ENCODE measurements around the gene NOL4L. TPM values are rescaled to one million over a fixed set of nuclear protein-coding genes. Genes with fewer than 3 reads are reported as not detected.

The NOL4L gene
- total and polyA plus RNA-seq, 2 donors (not counting 3 experiments of a cell fraction or from before 2014, with no cell fraction given), result 55.2 to 79.6 TPM

- no peak overlapping the region for H3K4me3 ChIP-seq (replicated peaks in 1 of 3; ENCODE audit: insufficient read depth in 1 of 3, low read depth in 1 of 3, low read length in 3 of 3)
- H4K20me1 ChIP-seq (replicated peaks; ENCODE audit: control insufficient read depth, extremely low read depth, insufficient read depth, low read length), result no peaks in the 10 kb centered on the region
- H2AFZ ChIP-seq (ENCODE audit: low read depth, low read length), result peak overlapping the region; percentile 44
- peak; percentile 56 for DNase-seq (ENCODE audit: low read depth, low spot score)
- dilution Hi-C loops (cut with MboI; ENCODE audit: extremely low pct_ligation_motif_present, low sequenced_read_pairs), result no loop called here
- CTCF ChIA-PET, result interaction anchor here (0.6 to 8.5 kb wide), 6 partner anchors 8 to 253 kb away, joined by 3 to 246 read pairs (median 4); no protein-coding TSS in a partner anchor
- H3K4me1 ChIP-seq (ENCODE audit: control insufficient read depth, extremely low read depth, insufficient read depth, low read length), result no peaks in the 10 kb centered on the region
- H3K9me3 ChIP-seq (replicated peaks; ENCODE audit: control insufficient read depth, insufficient read depth, low read length), result no peaks in the 10 kb centered on the region
- intact Hi-C loops (cut with micrococcal nuclease), result loop anchor here (5.0 kb wide), 1 partner anchor 252 kb away; no protein-coding TSS in a partner anchor
- POLR2A ChIA-PET, result no interaction called here
- no peaks in the 10 kb centered on the region for H3K79me2 ChIP-seq (ENCODE audit: control insufficient read depth, insufficient read depth, low read length)
- H3K27me3 ChIP-seq (ENCODE audit: control insufficient read depth in 2 of 2, insufficient read depth in 2 of 2, low read length in 2 of 2), result no peaks in the 10 kb centered on the region
- H3K27ac ChIP-seq (ENCODE audit: insufficient read depth, low read depth, low read length), result no peak overlapping the region
- no peak for TF ChIP-seq MYC (IDR thresholded peaks at IDR 0.05; ENCODE audit: low read depth, low read length)
- BruUV-seq (replicated peaks), result no TSS peak
- no peak for FAIRE-seq
- H3K4me2 ChIP-seq (ENCODE audit: insufficient read depth, low read length), result no peak overlapping the region
- no peaks in the 10 kb centered on the region for H3K36me3 ChIP-seq (ENCODE audit: control insufficient read depth in 2 of 2, extremely low read depth in 1 of 2, insufficient read depth in 2 of 2, low read length in 2 of 2)
- H3K9ac ChIP-seq (replicated peaks; ENCODE audit: extremely low read depth, insufficient read depth, low read length), result no peak overlapping the region
- no peaks in the 10 kb centered on the region for H3K9me1 ChIP-seq (replicated peaks; ENCODE audit: control insufficient read depth, extremely low read depth, insufficient read depth, low read length)
Measured at GRCh38 chr20:32524829-32525501, 60.2 kb downstream of the NOL4L start.

DNA sequence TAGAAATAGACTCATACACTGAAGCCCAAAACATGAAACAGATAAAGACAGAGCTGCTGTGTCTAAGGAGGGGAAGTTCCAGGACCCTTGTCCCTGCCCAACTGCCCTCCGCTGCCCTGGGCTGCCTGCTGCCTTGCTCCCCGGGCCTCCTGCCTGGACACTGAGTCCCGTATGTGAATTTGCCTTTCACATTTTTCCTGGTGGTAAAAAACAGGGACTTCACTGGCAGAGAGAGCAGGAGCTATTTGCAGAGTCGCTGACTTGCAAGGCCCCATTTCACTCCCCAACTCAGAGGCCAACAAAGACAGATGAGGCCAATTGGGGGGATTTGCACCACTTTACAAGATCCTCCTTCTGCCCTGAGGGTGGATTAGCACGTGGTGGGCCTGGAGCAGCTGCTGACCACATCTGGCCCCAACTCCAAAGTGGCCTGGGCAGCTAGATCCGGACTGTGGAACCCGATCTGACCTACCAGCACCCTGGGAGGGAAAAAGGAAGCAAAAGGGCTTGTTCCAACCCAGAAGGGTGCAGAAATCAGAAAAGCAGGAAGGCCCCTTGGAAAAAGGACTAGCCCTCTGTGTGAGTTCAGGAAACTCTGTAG, 61.4 kb downstream of the NOL4L start:
- Histone ChIP-seq H3K9ac (replicated peaks; ENCODE audit: extremely low read depth, insufficient read depth, low read length) (no peak overlapping the region), H4K20me1 (replicated peaks; ENCODE audit: control insufficient read depth, extremely low read depth, insufficient read depth, low read length) (no peaks in the 10 kb centered on the region), H3K36me3 (ENCODE audit: control insufficient read depth in 2 of 2, extremely low read depth in 1 of 2, insufficient read depth in 2 of 2, low read length in 2 of 2) (no peaks in the 10 kb centered on the region), H3K27ac (ENCODE audit: insufficient read depth, low read depth, low read length) (no peak overlapping the region), H2AFZ (ENCODE audit: low read depth, low read length) (no peak overlapping the region), H3K27me3 (ENCODE audit: control insufficient read depth in 2 of 2, insufficient read depth in 2 of 2, low read length in 2 of 2) (no peaks in the 10 kb centered on the region), H3K79me2 (ENCODE audit: control insufficient read depth, insufficient read depth, low read length) (no peaks in the 10 kb centered on the region), H3K4me3 (replicated peaks in 1 of 3; ENCODE audit: insufficient read depth in 1 of 3, low read depth in 1 of 3, low read length in 3 of 3) (no peak overlapping the region), H3K4me1 (ENCODE audit: control insufficient read depth, extremely low read depth, insufficient read depth, low read length) (no peaks in the 10 kb centered on the region), H3K9me1 (replicated peaks; ENCODE audit: control insufficient read depth, extremely low read depth, insufficient read depth, low read length) (no peaks in the 10 kb centered on the region), H3K9me3 (replicated peaks; ENCODE audit: control insufficient read depth, insufficient read depth, low read length) (no peaks in the 10 kb centered on the region), H3K4me2 (ENCODE audit: insufficient read depth, low read length) (no peak overlapping the region)
- TF ChIP-seq, protein P1, sequence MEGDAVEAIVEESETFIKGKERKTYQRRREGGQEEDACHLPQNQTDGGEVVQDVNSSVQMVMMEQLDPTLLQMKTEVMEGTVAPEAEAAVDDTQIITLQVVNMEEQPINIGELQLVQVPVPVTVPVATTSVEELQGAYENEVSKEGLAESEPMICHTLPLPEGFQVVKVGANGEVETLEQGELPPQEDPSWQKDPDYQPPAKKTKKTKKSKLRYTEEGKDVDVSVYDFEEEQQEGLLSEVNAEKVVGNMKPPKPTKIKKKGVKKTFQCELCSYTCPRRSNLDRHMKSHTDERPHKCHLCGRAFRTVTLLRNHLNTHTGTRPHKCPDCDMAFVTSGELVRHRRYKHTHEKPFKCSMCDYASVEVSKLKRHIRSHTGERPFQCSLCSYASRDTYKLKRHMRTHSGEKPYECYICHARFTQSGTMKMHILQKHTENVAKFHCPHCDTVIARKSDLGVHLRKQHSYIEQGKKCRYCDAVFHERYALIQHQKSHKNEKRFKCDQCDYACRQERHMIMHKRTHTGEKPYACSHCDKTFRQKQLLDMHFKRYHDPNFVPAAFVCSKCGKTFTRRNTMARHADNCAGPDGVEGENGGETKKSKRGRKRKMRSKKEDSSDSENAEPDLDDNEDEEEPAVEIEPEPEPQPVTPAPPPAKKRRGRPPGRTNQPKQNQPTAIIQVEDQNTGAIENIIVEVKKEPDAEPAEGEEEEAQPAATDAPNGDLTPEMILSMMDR (IDR thresholded peaks at IDR 0.05; ENCODE audit: extremely low read depth in 1 of 2, insufficient read depth in 1 of 2, low read depth in 1 of 2, low read length in 2 of 2), result no peak
- TF ChIP-seq POLR2AphosphoS5 (IDR thresholded peaks at IDR 0.05; ENCODE audit: insufficient read depth, low read depth, low read length) (no peak), POLR2A (IDR thresholded peaks at IDR 0.05; ENCODE audit: low read depth, low read length) (no peak), GATA2 (IDR thresholded peaks at IDR 0.05; ENCODE audit: insufficient read depth, insufficient read length, low read depth, low read length) (no peak), EZH2 (IDR thresholded peaks at IDR 0.05; ENCODE audit: borderline replicate concordance, low read depth, low read length, severe bottlenecking) (no peak), JUN (IDR thresholded peaks at IDR 0.05; ENCODE audit: borderline replicate concordance, insufficient read depth, insufficient read length, low read depth) (no peak), MYC (IDR thresholded peaks at IDR 0.05; ENCODE audit: low read depth, low read length) (no peak), FOS (IDR thresholded peaks at IDR 0.05; ENCODE audit: borderline replicate concordance, insufficient read depth, low read length) (no peak)
- TF ChIP-seq, protein P2, sequence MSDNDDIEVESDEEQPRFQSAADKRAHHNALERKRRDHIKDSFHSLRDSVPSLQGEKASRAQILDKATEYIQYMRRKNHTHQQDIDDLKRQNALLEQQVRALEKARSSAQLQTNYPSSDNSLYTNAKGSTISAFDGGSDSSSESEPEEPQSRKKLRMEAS (IDR thresholded peaks at IDR 0.05; ENCODE audit: insufficient read depth, insufficient read length), result no peak
- intact Hi-C loops (cut with micrococcal nuclease), result loop anchor here (5.0 kb wide), 1 partner anchor 254 kb away; no protein-coding TSS in a partner anchor
- DNase-seq (ENCODE audit: low read depth, low spot score), result no peak
- CTCF ChIA-PET, result interaction anchor here (1.1 to 8.5 kb wide), 14 partner anchors 9 to 255 kb away, joined by 3 to 246 read pairs (median 5); no protein-coding TSS in a partner anchor
- FAIRE-seq, result no peak
- dilution Hi-C loops (cut with MboI; ENCODE audit: extremely low pct_ligation_motif_present, low sequenced_read_pairs), result no loop called here
- no TSS peak for BruUV-seq (replicated peaks)
- POLR2A ChIA-PET, result interaction anchor here (0.6 kb wide), 1 partner anchor 102 kb away, joined by 5 read pairs; no protein-coding TSS in a partner anchor

All from endothelial cell of umbilical vein (primary cell).